Retinal pigment epithelial cell (primary cell): ENCODE data around the gene BCAR3.

Experiments used
- DNase-seq: peaks from one replicate; pipeline ENCODE4 v3.0.0-alpha.2; 2010; ENCODE audit warnings: low read depth
- H3K4me3 ChIP-seq: 2 replicates; pipeline ENCODE4 v1.5.1; 2011; ENCODE audit warnings: mild to moderate bottlenecking, low read length, control low read depth, moderate library complexity
- TF ChIP-seq, protein P1 (sequence below): conservative IDR thresholded peaks from 2 replicates; pipeline ENCODE4 v1.5.1; 2011; ENCODE audit warnings: low read depth, low read length, control low read depth, inconsistent platforms

BCAR3 gene

DNA sequence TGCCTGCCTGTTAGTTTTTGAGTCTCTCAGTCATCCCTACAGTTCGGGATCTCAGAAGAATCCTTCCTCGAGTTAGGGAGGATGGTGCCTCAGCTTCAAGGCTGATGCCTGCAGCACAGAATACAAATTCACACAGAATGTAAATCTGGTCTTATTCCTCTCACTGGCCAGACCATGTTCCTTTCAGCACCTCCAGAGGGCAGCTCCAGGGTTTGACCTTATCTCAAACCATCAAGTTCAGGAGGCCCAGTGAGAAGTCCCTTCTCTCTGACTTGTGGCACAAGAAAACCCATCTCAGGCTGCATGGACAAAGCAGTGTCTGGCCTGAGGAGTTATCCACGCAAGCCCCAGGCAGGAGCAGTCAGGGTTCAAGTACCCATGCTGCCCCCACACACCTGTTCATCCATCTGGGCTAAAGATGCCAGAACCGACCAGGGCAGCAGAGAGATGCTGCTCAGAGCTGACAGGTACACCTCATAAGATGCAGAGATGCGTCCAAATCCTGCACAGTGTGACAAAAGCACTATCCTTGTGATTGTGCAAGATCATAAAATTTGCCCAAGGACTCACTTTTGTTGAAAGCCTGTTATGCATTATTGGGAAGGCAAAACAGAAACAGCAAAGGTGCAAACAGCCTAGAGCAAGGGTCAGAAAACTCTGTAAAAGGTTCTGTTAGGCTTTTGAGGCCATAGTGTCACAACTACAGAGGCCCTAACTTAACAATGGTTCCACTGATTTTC lies 49.8 kb downstream of the BCAR3 start:
- no peak overlapping the region for H3K4me3 ChIP-seq
- TF ChIP-seq, protein P1, sequence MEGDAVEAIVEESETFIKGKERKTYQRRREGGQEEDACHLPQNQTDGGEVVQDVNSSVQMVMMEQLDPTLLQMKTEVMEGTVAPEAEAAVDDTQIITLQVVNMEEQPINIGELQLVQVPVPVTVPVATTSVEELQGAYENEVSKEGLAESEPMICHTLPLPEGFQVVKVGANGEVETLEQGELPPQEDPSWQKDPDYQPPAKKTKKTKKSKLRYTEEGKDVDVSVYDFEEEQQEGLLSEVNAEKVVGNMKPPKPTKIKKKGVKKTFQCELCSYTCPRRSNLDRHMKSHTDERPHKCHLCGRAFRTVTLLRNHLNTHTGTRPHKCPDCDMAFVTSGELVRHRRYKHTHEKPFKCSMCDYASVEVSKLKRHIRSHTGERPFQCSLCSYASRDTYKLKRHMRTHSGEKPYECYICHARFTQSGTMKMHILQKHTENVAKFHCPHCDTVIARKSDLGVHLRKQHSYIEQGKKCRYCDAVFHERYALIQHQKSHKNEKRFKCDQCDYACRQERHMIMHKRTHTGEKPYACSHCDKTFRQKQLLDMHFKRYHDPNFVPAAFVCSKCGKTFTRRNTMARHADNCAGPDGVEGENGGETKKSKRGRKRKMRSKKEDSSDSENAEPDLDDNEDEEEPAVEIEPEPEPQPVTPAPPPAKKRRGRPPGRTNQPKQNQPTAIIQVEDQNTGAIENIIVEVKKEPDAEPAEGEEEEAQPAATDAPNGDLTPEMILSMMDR: peak; percentile 36
- no peak for DNase-seq

DNA sequence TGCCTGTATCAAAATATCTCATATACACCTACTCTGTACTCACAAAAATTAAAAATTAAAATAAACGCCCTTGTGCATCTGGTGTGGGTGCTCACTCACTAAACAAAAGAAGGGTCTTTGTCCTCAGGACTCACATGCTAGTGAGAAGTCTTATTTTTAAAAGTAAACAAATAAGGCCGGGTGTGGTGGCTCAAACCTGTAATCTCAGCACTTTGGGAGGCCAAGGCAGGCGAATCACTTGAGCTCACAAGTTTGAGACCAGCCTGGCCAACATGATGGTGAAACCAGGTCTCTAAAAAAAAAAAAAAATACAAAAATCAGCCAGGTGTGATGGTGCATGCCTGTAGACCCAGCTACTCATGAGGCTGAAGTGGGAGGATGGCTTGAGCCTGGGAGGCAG lies 51.5 kb downstream of the BCAR3 start:
- TF ChIP-seq, protein P1: no peak
- H3K4me3 ChIP-seq: no peak overlapping the region
- no peak for DNase-seq

DNA sequence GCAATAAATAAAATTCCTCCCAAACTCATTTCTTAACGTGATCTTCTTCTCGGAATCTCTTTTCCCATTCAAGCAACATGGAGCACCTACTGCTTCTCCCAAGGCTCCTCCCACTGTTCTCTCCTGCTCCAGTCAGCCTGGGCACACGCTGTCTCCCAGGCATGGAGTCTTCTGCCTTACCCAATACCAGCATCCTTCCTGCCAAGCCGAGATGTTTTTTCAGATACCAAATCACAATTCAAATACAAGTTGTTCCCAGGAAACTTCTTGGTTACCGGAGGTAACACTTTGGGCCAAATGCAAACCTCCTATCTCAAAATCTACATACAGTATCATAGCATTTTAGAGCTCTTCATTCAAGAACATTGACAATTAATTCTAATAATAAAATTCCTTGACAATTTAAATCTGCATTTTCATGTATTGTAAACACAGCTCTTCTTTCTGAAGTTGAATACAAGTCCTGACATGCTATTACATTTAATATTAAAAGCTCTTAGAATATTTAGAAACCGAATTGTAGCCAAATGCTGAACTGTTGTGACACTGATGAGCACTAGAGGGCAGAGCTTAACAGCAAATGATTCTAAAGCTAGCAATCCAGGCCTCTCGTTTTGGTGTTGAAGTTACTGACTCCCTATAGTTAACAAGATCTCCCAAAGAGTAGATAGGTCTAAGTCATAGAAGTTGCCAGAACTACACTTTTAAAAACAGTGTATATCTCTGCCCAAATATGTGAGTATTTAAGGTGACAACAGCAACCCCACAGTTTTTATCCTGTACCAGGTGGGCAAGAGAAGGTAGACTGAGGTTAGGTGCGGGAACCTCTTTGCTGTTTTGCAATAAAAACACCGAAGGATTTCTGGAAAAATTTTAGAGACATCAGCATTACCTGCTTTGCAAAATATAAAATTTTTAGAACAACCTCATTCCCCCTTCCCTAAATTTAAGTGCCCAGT lies 52.3 kb downstream of the BCAR3 start:
- DNase-seq: no peak
- TF ChIP-seq, protein P1: peak; percentile 74
- no peak overlapping the region for H3K4me3 ChIP-seq

DNA sequence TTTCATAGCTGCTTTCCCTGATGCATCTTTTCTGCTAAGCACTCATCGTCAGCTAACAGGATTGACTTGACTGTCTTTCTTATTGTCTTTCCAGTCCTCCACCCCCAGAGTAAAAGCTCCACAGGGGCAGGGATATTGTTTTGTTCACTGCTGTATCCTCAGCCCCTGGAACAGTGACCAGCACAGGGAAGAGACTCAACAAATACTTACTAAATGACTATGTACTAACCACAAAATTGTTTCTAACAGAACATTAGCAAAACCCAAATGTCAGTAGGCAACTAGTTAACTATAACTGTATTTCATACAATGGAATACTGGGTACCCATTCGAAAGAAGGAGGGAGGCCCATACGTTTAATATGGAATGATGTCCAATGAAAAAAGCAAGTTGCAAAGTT lies 53.0 kb downstream of the BCAR3 start:
- TF ChIP-seq, protein P1: no peak
- H3K4me3 ChIP-seq: no peak overlapping the region
- DNase-seq: no peak

DNA sequence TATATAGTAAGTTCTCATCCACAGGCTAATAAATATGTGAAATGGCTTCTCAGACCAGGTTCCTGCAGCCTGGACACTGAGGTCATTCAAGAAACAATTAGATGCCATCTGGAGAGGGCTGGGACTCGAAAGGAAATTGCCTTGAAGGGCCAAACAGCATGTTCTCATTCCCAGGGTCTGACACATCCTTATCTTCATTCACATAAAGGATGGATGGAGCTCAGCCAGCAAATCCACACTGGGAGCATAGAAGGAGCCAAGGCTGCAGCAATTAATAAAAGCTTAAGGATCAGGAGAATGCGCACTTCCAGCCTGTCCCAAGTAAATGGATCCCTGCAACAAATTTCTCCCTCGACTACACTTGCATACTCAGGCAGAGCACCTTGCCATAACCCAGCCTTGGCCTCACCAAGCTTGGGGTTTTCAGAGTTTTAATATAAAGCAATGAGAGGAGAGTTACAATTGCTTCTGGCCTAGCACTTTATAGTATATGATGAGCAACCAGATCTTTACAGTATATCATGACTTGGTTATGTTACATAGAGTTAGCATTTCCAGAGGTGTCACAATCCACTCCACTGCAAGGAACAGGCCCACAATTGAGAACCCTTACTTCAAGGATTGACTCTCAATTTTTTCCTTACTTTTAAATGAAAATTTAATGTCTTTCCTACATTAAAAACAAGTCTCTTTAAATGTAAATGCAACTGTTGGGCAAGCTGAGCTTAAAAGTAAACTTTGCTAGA lies 55.9 kb downstream of the BCAR3 start:
- no peak overlapping the region for H3K4me3 ChIP-seq
- TF ChIP-seq, protein P1: no peak
- peak; percentile 78 for DNase-seq

DNA sequence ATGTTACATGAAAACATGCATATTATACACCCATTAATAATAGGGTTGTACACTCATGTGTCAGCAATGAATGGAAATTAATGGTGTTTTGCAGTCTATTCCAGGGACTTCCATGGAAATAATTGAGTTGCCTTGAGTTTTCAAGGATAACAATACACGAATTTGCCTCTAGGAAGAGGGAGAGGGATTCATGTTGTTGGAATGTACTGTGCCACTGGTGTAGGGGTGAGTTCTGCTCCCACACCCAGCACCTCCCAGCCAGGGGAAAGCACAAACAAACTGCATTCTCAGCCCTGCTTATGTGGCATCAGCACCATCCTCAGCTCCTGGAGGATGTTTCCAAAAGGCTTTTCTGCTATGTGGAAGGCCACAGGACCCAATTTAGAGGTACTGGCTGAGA lies 57.8 kb downstream of the BCAR3 start:
- TF ChIP-seq, protein P1: no peak
- DNase-seq: no peak
- no peak overlapping the region for H3K4me3 ChIP-seq
